Kasumi-1 (cell line): ENCODE results near the gene TMEM179.

ENCODE experiments used
- DNase-seq, 2 experiments: peaks; one replicate each; lab custom pipeline; 2025; lab: John Stamatoyannopoulos, UW

Gene TMEM179

GRCh38 chr14:104544362-104544961 is 60.1 kb downstream of the TMEM179 start:
- DNase-seq, result no peak

GRCh38 chr14:104542871-104543830 is 61.4 kb downstream of the TMEM179 start:
- DNase-seq, result no peak

GRCh38 chr14:104541905-104542465 is 62.6 kb downstream of the TMEM179 start:
- no peak for DNase-seq
